ENCODE measurements around the gene ABL1. TPM values are rescaled to one million over a fixed set of nuclear protein-coding genes. Genes with fewer than 3 reads are reported as not detected.

ABL1 gene
- total RNA-seq, 1 donor from 2014 or later = 121 TPM

DNA sequence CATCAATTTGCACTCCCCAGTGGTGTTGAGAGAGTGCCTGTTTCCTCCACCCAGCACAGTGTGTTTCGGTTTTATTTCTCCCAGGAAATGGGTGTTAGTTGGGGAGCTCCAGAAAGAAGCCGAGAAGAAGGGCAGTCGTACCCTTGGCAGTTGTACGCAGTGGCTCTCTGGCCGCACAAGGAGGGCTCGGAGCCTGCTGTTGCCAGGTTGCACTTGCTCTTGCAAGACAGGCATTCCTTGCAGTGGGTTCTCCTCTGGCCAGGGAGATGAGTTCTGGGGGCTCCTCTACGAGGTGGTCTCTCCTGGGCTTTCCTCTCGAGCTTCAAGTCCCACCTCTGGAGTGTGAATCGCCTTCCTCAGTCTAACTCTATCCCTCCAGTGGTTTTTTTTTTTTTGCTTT is 32.5 kb downstream of the ABL1 start:
- H3K9me3 Mint-ChIP-seq (ENCODE audit: unreplicated experiment) = no peaks in the 10 kb centered on the region
- DNase-seq (ENCODE audit: low spot score) = no peak
- peaks cover 11% of the 10 kb centered on the region for H3K4me1 Mint-ChIP-seq (ENCODE audit: unreplicated experiment)
- H3K36me3 Mint-ChIP-seq (ENCODE audit: low read depth, unreplicated experiment) = peaks cover 18% of the 10 kb centered on the region
- TF ChIP-seq, protein P1, sequence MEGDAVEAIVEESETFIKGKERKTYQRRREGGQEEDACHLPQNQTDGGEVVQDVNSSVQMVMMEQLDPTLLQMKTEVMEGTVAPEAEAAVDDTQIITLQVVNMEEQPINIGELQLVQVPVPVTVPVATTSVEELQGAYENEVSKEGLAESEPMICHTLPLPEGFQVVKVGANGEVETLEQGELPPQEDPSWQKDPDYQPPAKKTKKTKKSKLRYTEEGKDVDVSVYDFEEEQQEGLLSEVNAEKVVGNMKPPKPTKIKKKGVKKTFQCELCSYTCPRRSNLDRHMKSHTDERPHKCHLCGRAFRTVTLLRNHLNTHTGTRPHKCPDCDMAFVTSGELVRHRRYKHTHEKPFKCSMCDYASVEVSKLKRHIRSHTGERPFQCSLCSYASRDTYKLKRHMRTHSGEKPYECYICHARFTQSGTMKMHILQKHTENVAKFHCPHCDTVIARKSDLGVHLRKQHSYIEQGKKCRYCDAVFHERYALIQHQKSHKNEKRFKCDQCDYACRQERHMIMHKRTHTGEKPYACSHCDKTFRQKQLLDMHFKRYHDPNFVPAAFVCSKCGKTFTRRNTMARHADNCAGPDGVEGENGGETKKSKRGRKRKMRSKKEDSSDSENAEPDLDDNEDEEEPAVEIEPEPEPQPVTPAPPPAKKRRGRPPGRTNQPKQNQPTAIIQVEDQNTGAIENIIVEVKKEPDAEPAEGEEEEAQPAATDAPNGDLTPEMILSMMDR (IDR thresholded peaks at IDR 0.05; ENCODE audit: unreplicated experiment) = no peak
- peaks cover 2% of the 10 kb centered on the region for H3K27me3 Mint-ChIP-seq (ENCODE audit: unreplicated experiment)
- H3K27ac Mint-ChIP-seq (ENCODE audit: unreplicated experiment) = no peak overlapping the region
- no peak overlapping the region for H3K4me3 Mint-ChIP-seq (ENCODE audit: unreplicated experiment)

DNA sequence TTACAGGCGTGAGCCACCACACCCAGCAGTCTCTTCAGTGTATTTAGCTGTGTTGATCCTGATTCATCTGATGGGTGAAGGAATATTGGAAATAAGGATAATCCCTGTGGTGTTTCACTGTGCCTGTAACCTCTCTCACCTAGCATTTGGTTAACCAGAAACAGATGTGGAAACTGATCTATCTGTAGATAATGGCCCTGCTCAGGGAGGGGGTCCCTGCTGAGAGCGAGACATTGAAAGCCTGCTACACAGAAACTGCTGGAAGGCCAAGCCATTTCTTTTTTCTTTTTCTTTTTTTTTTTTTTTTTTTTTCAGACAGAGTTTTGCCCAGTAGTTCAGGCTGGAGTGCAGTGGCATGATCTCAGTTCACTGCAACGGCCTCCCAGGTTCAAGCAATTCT is 33.2 kb downstream of the ABL1 start:
- Mint-ChIP-seq H3K4me1 (ENCODE audit: unreplicated experiment) (peaks cover 9% of the 10 kb centered on the region), H3K27me3 (ENCODE audit: unreplicated experiment) (peaks cover 2% of the 10 kb centered on the region), H3K36me3 (ENCODE audit: low read depth, unreplicated experiment) (peaks cover 18% of the 10 kb centered on the region), H3K9me3 (ENCODE audit: unreplicated experiment) (no peaks in the 10 kb centered on the region), H3K27ac (ENCODE audit: unreplicated experiment) (no peak overlapping the region), H3K4me3 (ENCODE audit: unreplicated experiment) (no peak overlapping the region)
- no peak for DNase-seq (ENCODE audit: low spot score)
- TF ChIP-seq, protein P1 (IDR thresholded peaks at IDR 0.05; ENCODE audit: unreplicated experiment) = no peak

DNA sequence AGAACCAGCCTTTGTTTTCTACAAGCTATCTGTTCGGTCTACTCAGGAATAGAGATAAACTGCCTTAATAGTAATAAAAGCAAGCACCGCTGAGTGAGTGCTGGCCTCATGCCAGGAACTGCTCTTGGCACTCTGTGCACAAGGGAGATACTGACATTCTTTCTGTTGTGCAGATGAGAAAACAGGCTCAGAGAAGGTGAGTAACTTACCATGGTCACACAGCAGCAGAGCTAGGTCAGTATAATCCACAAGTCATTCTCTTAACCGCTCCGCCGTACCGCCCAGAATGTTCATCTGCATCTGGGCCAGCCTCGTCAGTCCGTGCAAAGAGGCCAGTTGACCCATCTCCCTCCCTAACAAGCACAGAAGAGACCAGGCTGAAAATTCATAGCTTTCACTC is 34.2 kb downstream of the ABL1 start:
- TF ChIP-seq, protein P1 (IDR thresholded peaks at IDR 0.05; ENCODE audit: unreplicated experiment) = no peak
- H3K4me1 Mint-ChIP-seq (ENCODE audit: unreplicated experiment) = peaks cover 7% of the 10 kb centered on the region
- no peaks in the 10 kb centered on the region for H3K9me3 Mint-ChIP-seq (ENCODE audit: unreplicated experiment)
- H3K27me3 Mint-ChIP-seq (ENCODE audit: unreplicated experiment) = no peaks in the 10 kb centered on the region
- H3K27ac Mint-ChIP-seq (ENCODE audit: unreplicated experiment) = no peak overlapping the region
- H3K36me3 Mint-ChIP-seq (ENCODE audit: low read depth, unreplicated experiment) = peaks cover 26% of the 10 kb centered on the region
- no peak overlapping the region for H3K4me3 Mint-ChIP-seq (ENCODE audit: unreplicated experiment)
- DNase-seq (ENCODE audit: low spot score) = no peak

DNA sequence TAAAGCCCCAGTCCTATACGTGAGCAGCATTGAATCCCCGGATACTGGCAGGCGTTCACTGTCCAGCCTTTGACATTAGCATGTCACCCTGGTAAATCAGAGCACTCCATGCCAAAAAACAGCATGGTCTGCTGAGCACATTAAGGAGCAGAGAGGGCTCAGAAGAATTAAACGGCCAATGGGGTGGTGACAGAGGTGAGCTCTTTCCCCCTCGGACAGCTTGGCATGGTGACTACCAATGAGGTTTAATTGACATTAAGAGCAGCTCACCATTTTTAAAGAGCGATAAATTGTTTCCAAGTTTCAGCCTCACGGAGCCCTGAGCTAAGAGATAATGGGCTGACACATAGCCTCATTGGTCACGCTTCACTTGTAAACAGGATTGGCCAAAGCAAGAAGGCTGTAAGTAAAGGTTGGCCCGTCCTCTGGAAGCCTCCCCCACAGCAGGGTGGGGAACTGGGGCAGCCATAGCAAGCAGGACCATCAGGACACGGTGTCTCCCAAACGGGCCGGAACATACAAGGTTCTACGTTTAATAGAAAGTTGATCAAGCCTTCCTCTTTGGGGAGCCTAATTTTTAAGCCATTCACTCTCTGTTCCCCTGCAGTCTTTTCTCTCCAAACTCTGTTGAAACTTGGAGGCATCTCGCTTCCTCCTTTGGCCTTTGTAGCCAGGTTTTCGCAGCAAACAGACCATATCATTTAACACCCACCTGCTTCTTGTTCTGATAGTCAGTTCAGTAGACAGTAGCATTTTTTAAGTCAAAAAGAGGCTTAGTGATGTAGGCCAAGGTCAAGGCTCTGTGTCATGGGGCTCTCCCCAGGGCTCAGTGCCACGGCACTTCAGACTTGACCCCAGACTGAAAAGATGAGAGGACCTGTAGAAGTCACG is 35.7 kb downstream of the ABL1 start:
- TF ChIP-seq, protein P1 (IDR thresholded peaks at IDR 0.05; ENCODE audit: unreplicated experiment) = no peak
- Mint-ChIP-seq H3K27ac (ENCODE audit: unreplicated experiment) (no peak overlapping the region), H3K9me3 (ENCODE audit: unreplicated experiment) (no peaks in the 10 kb centered on the region), H3K4me3 (ENCODE audit: unreplicated experiment) (no peak overlapping the region), H3K27me3 (ENCODE audit: unreplicated experiment) (peaks cover 2% of the 10 kb centered on the region), H3K36me3 (ENCODE audit: low read depth, unreplicated experiment) (peaks cover 31% of the 10 kb centered on the region), H3K4me1 (ENCODE audit: unreplicated experiment) (peaks cover 7% of the 10 kb centered on the region)
- DNase-seq (ENCODE audit: low spot score) = no peak

DNA sequence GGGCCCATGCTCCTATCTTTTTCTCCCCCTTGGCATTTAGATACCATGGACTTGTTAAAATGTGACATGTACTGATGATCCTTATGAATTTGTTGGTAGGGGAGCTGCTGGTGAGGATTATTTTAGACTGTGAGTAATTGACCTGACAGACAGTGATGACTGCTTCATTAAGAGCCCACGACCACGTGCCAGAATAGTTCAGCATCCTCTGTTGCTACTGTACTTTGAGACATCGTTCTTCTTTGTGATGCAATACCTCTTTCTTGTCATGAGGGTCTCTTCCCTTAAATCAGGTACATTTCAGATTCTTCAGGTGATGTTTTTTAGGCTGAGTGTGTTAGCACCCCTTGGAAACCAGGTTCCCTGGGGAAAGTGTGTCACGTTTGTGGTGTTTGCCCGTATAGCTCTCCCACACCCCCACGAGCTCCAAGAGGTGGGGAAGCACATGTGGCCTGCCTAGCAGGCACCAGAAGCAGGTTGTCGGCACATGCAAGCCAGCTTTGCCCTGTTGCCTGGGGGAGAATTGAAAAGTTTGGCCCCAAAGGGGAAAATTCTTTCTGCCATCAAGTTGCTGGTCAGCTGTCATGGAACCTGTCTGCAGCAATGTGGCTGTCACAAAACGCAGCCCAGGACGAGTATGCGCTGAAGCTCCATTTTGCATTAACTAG is 36.5 kb downstream of the ABL1 start:
- Mint-ChIP-seq H3K4me1 (ENCODE audit: unreplicated experiment) (peaks cover 4% of the 10 kb centered on the region), H3K9me3 (ENCODE audit: unreplicated experiment) (no peaks in the 10 kb centered on the region), H3K4me3 (ENCODE audit: unreplicated experiment) (no peak overlapping the region), H3K36me3 (ENCODE audit: low read depth, unreplicated experiment) (peaks cover 31% of the 10 kb centered on the region), H3K27me3 (ENCODE audit: unreplicated experiment) (peaks cover 2% of the 10 kb centered on the region), H3K27ac (ENCODE audit: unreplicated experiment) (no peak overlapping the region)
- TF ChIP-seq, protein P1 (IDR thresholded peaks at IDR 0.05; ENCODE audit: unreplicated experiment) = no peak
- no peak for DNase-seq (ENCODE audit: low spot score)

Data from endothelial cell (in vitro differentiated cells).